H9 (cell line): ENCODE data around the gene C19orf81. TPM values are rescaled to one million over a fixed set of nuclear protein-coding genes. Genes with fewer than 3 reads are reported as not detected.

Source experiments
- DNase-seq: peaks from one replicate; pipeline ENCODE4 v3.0.0-alpha.2; 2017
- H2AFZ ChIP-seq: one replicate; pipeline ENCODE4 v1.6.1; 2013; ENCODE audit warnings: mild to moderate bottlenecking, low read length, control low read depth, moderate library complexity
- H2AK5ac ChIP-seq: 2 replicates; pipeline ENCODE4 v1.6.1; 2013; ENCODE audit warnings: low read length, control low read depth, mixed read lengths; ENCODE audit not compliant: insufficient read length
- H2BK120ac ChIP-seq: one replicate; pipeline ENCODE4 v1.6.1; 2013; ENCODE audit warnings: low read depth, mild to moderate bottlenecking, low read length, control low read depth, inconsistent platforms; ENCODE audit not compliant: poor library complexity, severe bottlenecking
- H2BK12ac ChIP-seq: 2 replicates; pipeline ENCODE4 v1.6.1; 2013; ENCODE audit warnings: low read length, control low read depth, mixed read lengths, low read depth; ENCODE audit not compliant: insufficient read length
- H2BK15ac ChIP-seq: 2 replicates; pipeline ENCODE4 v1.6.1; 2013; ENCODE audit warnings: low read depth, low read length, control low read depth
- H2BK20ac ChIP-seq: one replicate; pipeline ENCODE4 v1.6.1; 2013; ENCODE audit warnings: low read depth, mild to moderate bottlenecking, low read length, control low read depth, inconsistent platforms; ENCODE audit not compliant: poor library complexity, severe bottlenecking
- H2BK5ac ChIP-seq: 2 replicates; pipeline ENCODE4 v1.6.1; 2013; ENCODE audit warnings: low read length, control low read depth, mixed read lengths; ENCODE audit not compliant: insufficient read length
- H3K14ac ChIP-seq: 2 replicates; pipeline ENCODE4 v1.6.1; 2013; ENCODE audit warnings: low read length, control low read depth; ENCODE audit not compliant: insufficient read depth
- H3K18ac ChIP-seq: 2 replicates; pipeline ENCODE4 v1.6.1; 2013; ENCODE audit warnings: low read depth, mild to moderate bottlenecking, mixed read lengths, low read length, control low read depth; ENCODE audit not compliant: insufficient read length
- H3K23ac ChIP-seq: 2 replicates; pipeline ENCODE4 v1.6.1; 2013; ENCODE audit warnings: low read length, control low read depth, mixed read lengths, low read depth; ENCODE audit not compliant: insufficient read length
- H3K23me2 ChIP-seq: 2 replicates; pipeline ENCODE4 v1.6.1; 2013; ENCODE audit warnings: low read depth, mild to moderate bottlenecking, mixed read lengths, low read length, control low read depth; ENCODE audit not compliant: insufficient read length, poor library complexity, severe bottlenecking
- H3K27ac ChIP-seq: 2 replicates; pipeline ENCODE4 v1.5.1; 2013; ENCODE audit warnings: low read length, control low read depth, mixed read lengths, low read depth; ENCODE audit not compliant: insufficient read length
- H3K27me3 ChIP-seq: 2 replicates; pipeline ENCODE4 v1.6.1; 2013; ENCODE audit warnings: low read length, control low read depth, inconsistent platforms; ENCODE audit not compliant: insufficient read depth
- H3K4ac ChIP-seq: 2 replicates; pipeline ENCODE4 v1.6.1; 2013; ENCODE audit warnings: low read depth, mild to moderate bottlenecking, control low read depth, inconsistent platforms, low read length, moderate library complexity
- H3K4me1 ChIP-seq: 2 replicates; pipeline ENCODE4 v1.6.1; 2013; ENCODE audit warnings: low read length, control low read depth, inconsistent platforms; ENCODE audit not compliant: insufficient read depth
- H3K4me2 ChIP-seq: 2 replicates; pipeline ENCODE4 v1.6.1; 2013; ENCODE audit warnings: low read length, control low read depth, mixed read lengths; ENCODE audit not compliant: insufficient read length, insufficient read depth
- H3K56ac ChIP-seq: 2 replicates; pipeline ENCODE4 v1.6.1; 2013; ENCODE audit warnings: low read depth, mild to moderate bottlenecking, mixed read lengths, low read length, control low read depth; ENCODE audit not compliant: insufficient read length
- H3K79me1 ChIP-seq: 2 replicates; pipeline ENCODE4 v1.6.1; 2013; ENCODE audit warnings: low read depth, mild to moderate bottlenecking, moderate library complexity, low read length, control low read depth, inconsistent platforms; ENCODE audit not compliant: insufficient read depth, poor library complexity, severe bottlenecking
- H3K79me2 ChIP-seq: 2 replicates; pipeline ENCODE4 v1.6.1; 2013; ENCODE audit warnings: low read length, control low read depth, inconsistent platforms; ENCODE audit not compliant: insufficient read depth
- H3K9ac ChIP-seq: 2 replicates; pipeline ENCODE4 v1.6.1; 2013; ENCODE audit warnings: low read length, control low read depth, mixed read lengths; ENCODE audit not compliant: insufficient read length; ENCODE audit errors: extremely low read depth
- H3K9me3 ChIP-seq: one replicate; pipeline ENCODE4 v1.6.1; 2013; ENCODE audit warnings: low read depth, low read length, inconsistent platforms; ENCODE audit not compliant: control insufficient read depth
- H3T11ph ChIP-seq: one replicate; pipeline ENCODE4 v1.6.1; 2013; ENCODE audit warnings: mild to moderate bottlenecking, low read length, control low read depth, inconsistent platforms
- H4K20me1 ChIP-seq: one replicate; pipeline ENCODE4 v1.6.1; 2013; ENCODE audit not compliant: control insufficient read depth, insufficient read length, insufficient read depth
- H4K5ac ChIP-seq: 2 replicates; pipeline ENCODE4 v1.6.1; 2013; ENCODE audit warnings: low read depth, mild to moderate bottlenecking, mixed read lengths, low read length, control low read depth; ENCODE audit not compliant: insufficient read length
- H4K8ac ChIP-seq: replicated peaks from 2 replicates; pipeline ENCODE4 v1.6.1; 2013; ENCODE audit warnings: low read length, control low read depth, mixed read lengths, low read depth; ENCODE audit not compliant: insufficient read length
- H4K91ac ChIP-seq: 2 replicates; pipeline ENCODE4 v1.6.1; 2013; ENCODE audit warnings: low read depth, mild to moderate bottlenecking, moderate library complexity, mixed read lengths, low read length, control low read depth; ENCODE audit not compliant: insufficient read length
- H3K27ac Mint-ChIP-seq, 3 experiments: 2 replicates in 2 of 3; 3 replicates in 1 of 3; pipeline ENCODE4 v1.8.0; 2020 to 2021; ENCODE audit warnings: mixed read lengths in 3 of 3, mild to moderate bottlenecking in 1 of 3, moderate library complexity in 1 of 3
- H3K27me3 Mint-ChIP-seq: 2 replicates; pipeline ENCODE4 v1.8.0; 2021; ENCODE audit warnings: low read depth, mild to moderate bottlenecking, moderate library complexity, mixed read lengths
- H3K36me3 Mint-ChIP-seq, 3 experiments: 2 replicates in 2 of 3; 3 replicates in 1 of 3; pipeline ENCODE4 v1.8.0; 2020 to 2021; ENCODE audit warnings: low read depth in 3 of 3, mixed read lengths in 3 of 3; ENCODE audit not compliant: insufficient read depth in 1 of 3
- H3K4me1 Mint-ChIP-seq, 2 experiments: 2 replicates each; pipeline ENCODE4 v1.8.0; 2020; ENCODE audit warnings: mixed read lengths in 2 of 2
- H3K4me3 Mint-ChIP-seq, 2 experiments: 2 replicates in 1 of 2; 3 replicates in 1 of 2; pipeline ENCODE4 v1.8.0; 2020 to 2021; ENCODE audit warnings: mild to moderate bottlenecking in 2 of 2, mixed read lengths in 2 of 2, moderate library complexity in 1 of 2
- H3K9me3 Mint-ChIP-seq, 2 experiments: 2 replicates in 1 of 2; 3 replicates in 1 of 2; pipeline ENCODE4 v1.8.0; 2020; ENCODE audit warnings: mild to moderate bottlenecking in 2 of 2, mixed read lengths in 2 of 2, moderate library complexity in 1 of 2
- CTCF ChIP-seq: fragments of 200-600 bp; sonication (generic); conservative IDR thresholded peaks from 3 replicates; pipeline ENCODE4 v1.8.0; 2021; ENCODE audit warnings: antibody characterized with exemption, mild to moderate bottlenecking
- WGBS: extraction: QIAGEN DNeasy Blood & Tissue Kit; methylation state at CpG from one replicate; pipeline ENCODE4 v1.1.7; 2013; ENCODE audit warnings: missing lambda C conversion rate, low lambda C conversion rate, mixed read lengths; ENCODE audit not compliant: insufficient read length; ENCODE audit errors: extremely low coverage; 5-methylcytosine and 5-hydroxymethylcytosine counted together
- total RNA-seq: library from RNA; stranded (reverse); gene quantifications from 2 replicates; pipeline ENCODE4 v1.2.1, GENCODE V29; 2021

C19orf81 gene
- total RNA-seq, 1 experiment from 2014 or later, result 11.0 TPM

GRCh38 chr19:50640368-50640767, 8.9 kb upstream of the C19orf81 start:
- Histone ChIP-seq H4K5ac (no peak overlapping the region), H3K23ac (no peak overlapping the region), H2BK20ac (no peak overlapping the region), H3K56ac (no peak overlapping the region), H4K8ac (no peak overlapping the region), H3K14ac (no peak overlapping the region), H4K91ac (no peak overlapping the region), H3K27me3 (peaks cover 10% of the 10 kb centered on the region), H2BK120ac (no peak overlapping the region), H3K23me2 (peaks cover 7% of the 10 kb centered on the region), H3K79me1 (no peaks in the 10 kb centered on the region), H2BK5ac (no peak overlapping the region), H3K27ac (no peak overlapping the region), H4K20me1 (no peaks in the 10 kb centered on the region), H3K18ac (no peak overlapping the region), H3K9ac (no peak overlapping the region), H3K4me2 (peak overlapping the region; percentile 50), H2AK5ac (no peak overlapping the region), H2AFZ (no peak overlapping the region), H2BK12ac (no peak overlapping the region), H3T11ph (no peak overlapping the region), H3K9me3 (peaks cover 4% of the 10 kb centered on the region), H3K79me2 (no peaks in the 10 kb centered on the region), H3K4me1 (no peaks in the 10 kb centered on the region), H3K4ac (no peak overlapping the region), H2BK15ac (no peak overlapping the region)
- Mint-ChIP-seq H3K4me1 (peaks cover 8 to 14% of the 10 kb centered on the region in 2 experiments), H3K4me3 (peak overlapping the region; percentile 74 to 77), H3K27me3 (peaks cover 41% of the 10 kb centered on the region), H3K27ac (no peak overlapping the region), H3K9me3 (peaks cover 10 to 11% of the 10 kb centered on the region in 2 experiments), H3K36me3 (peaks cover 1 to 18% (median 11%) of the 10 kb centered on the region in 3 experiments; a peak in 6 of 7 replicates)
- no CpG with 5 or more reads among the region's 2 CpGs for WGBS
- no peak for DNase-seq
- no peak for TF ChIP-seq CTCF
